ENCODE results near the gene ATG10.

GRCh38 chr5:82257729-82258128 is 285.9 kb downstream of the ATG10 start:
- TF ChIP-seq POLR2A (IDR thresholded peaks at IDR 0.05; ENCODE audit: extremely low read depth, insufficient read length) (no peak), CTCF (IDR thresholded peaks at IDR 0.05; ENCODE audit: low read depth, low read length) (no peak)
